HepG2 (cell line): ENCODE measurements around the gene CBX2. TPM values are rescaled to one million over a fixed set of nuclear protein-coding genes. Genes with fewer than 3 reads are reported as not detected.

Source experiments
- ARNTL ChIP-seq: sonication (generic); formaldehyde crosslinking; IDR thresholded peaks from 2 replicates; pipeline ENCODE4 v1.4.0; 2020; ENCODE audit warnings: mild to moderate bottlenecking, missing genetic modification reagents
- CBX1 ChIP-seq: IDR thresholded peaks from one replicate; pipeline ENCODE4 v1.6.1; 2016; ENCODE audit warnings: antibody characterized with exemption, low read depth
- FOXK2 ChIP-seq: fragments of 450-650 bp; IDR thresholded peaks from 2 replicates; pipeline ENCODE4 v1.6.1; 2016
- KMT2A ChIP-seq: sonication (generic); formaldehyde crosslinking; IDR thresholded peaks from 2 replicates; pipeline ENCODE4 v1.4.0; 2020; ENCODE audit warnings: missing genetic modification reagents
- LCORL ChIP-seq, 2 experiments: fragments of 450-650 bp in 1 of 2; sonication (generic) in 1 of 2; formaldehyde crosslinking in 1 of 2; IDR thresholded peaks; 2 replicates each; pipeline versions ENCODE4 v1.5.0 to v1.6.1; 2017 to 2020; ENCODE audit warnings: antibody characterized with exemption in 1 of 2, missing genetic modification reagents in 1 of 2
- MIER3 ChIP-seq: IDR thresholded peaks from 2 replicates; pipeline ENCODE4 v1.6.1; 2016; ENCODE audit warnings: missing compliant biosample characterization, borderline replicate concordance
- NR2F1 ChIP-seq, 2 experiments: fragments of 450-650 bp in 1 of 2; formaldehyde crosslinking in 1 of 2; IDR thresholded peaks; 2 replicates each; pipeline versions ENCODE4 v1.5.0 to v1.6.1; 2016 to 2020; ENCODE audit warnings: mild to moderate bottlenecking in 1 of 2, missing compliant biosample characterization in 1 of 2, missing genetic modification reagents in 1 of 2, moderate library complexity in 1 of 2
- PHF8 ChIP-seq: sonication (generic); formaldehyde crosslinking; IDR thresholded peaks from 2 replicates; pipeline ENCODE4 v1.5.0; 2020; ENCODE audit warnings: missing genetic modification reagents
- POLR2AphosphoS5 ChIP-seq: IDR thresholded peaks from 2 replicates; pipeline ENCODE4 v1.6.1; 2012; ENCODE audit warnings: low read depth, low read length
- RARA ChIP-seq: IDR thresholded peaks from 2 replicates; pipeline ENCODE4 v1.6.1; 2016; ENCODE audit warnings: missing genetic modification reagents, missing compliant biosample characterization
- RFX5 ChIP-seq: IDR thresholded peaks from 2 replicates; pipeline ENCODE4 v1.6.1; 2011; ENCODE audit warnings: low read depth, low read length, improper control_type of control experiment
- THYN1 ChIP-seq: sonication (generic); formaldehyde crosslinking; IDR thresholded peaks from 2 replicates; pipeline ENCODE4 v1.8.1; 2023; ENCODE audit warnings: low read depth, mild to moderate bottlenecking, moderate library complexity, missing genetic modification reagents, borderline replicate concordance
- ZIK1 ChIP-seq: sonication (generic); formaldehyde crosslinking; IDR thresholded peaks from 2 replicates; pipeline ENCODE4 v1.5.0; 2020; ENCODE audit warnings: mild to moderate bottlenecking, low read depth, missing genetic modification reagents, borderline replicate concordance
- ZMAT3 ChIP-seq: sonication (generic); formaldehyde crosslinking; conservative IDR thresholded peaks from 2 replicates; pipeline ENCODE4 v1.7.0; 2021; ENCODE audit warnings: missing genetic modification reagents
- ZMYM2 ChIP-seq: sonication (generic); formaldehyde crosslinking; IDR thresholded peaks from 2 replicates; pipeline ENCODE4 v1.8.0; 2022; ENCODE audit warnings: mild to moderate bottlenecking, missing genetic modification reagents
- ZNF552 ChIP-seq: sonication (generic); formaldehyde crosslinking; IDR thresholded peaks from 2 replicates; pipeline ENCODE4 v1.9.0; 2022; ENCODE audit warnings: missing genetic modification reagents, mild to moderate bottlenecking, borderline replicate concordance
- polyA plus RNA-seq, 8 experiments: library from polyadenylated mRNA; depleted of rRNA in 3 of 8; stranded (reverse) in 7 of 8; unstranded in 1 of 8; fragments of >200 nt; fragmentation: Illumina TruSeq in 4 of 8; extraction: Trizol in 4 of 8; gene quantifications; 2 replicates each; pipeline versions ENCODE4 v1.2.1 to v1.2.3, GENCODE V29; 2011 to 2016; ENCODE audit warnings: low read depth in 4 of 8, missing spikeins in 1 of 8, mixed read lengths in 1 of 8; ENCODE audit not compliant: insufficient read depth in 1 of 8
- total RNA-seq, 5 experiments: library from RNA; depleted of rRNA; stranded (reverse); fragments of >200 nt; fragmentation: Illumina TruSeq; extraction: Trizol; gene quantifications; 2 replicates each; pipeline ENCODE4 v1.2.3, GENCODE V29; 2016; ENCODE audit warnings: low read depth in 1 of 5
- TF ChIP-seq, protein P1 (sequence below): sonication (generic); formaldehyde crosslinking; IDR thresholded peaks from 2 replicates; pipeline ENCODE4 v1.5.0; 2020; ENCODE audit warnings: mild to moderate bottlenecking, missing genetic modification reagents, borderline replicate concordance
- TF ChIP-seq, protein P2 (sequence below): sonication (generic); formaldehyde crosslinking; IDR thresholded peaks from 2 replicates; pipeline ENCODE4 v1.8.1; 2023; ENCODE audit warnings: mild to moderate bottlenecking, missing genetic modification reagents, borderline replicate concordance
- TF ChIP-seq, protein P3 (sequence below): sonication (generic); formaldehyde crosslinking; IDR thresholded peaks from 2 replicates; pipeline ENCODE4 v1.4.0; 2020; ENCODE audit warnings: missing genetic modification reagents
- TF ChIP-seq, protein P4 (sequence below): IDR thresholded peaks from 2 replicates; pipeline ENCODE4 v1.6.1; 2016; ENCODE audit warnings: missing compliant biosample characterization, missing genetic modification reagents, borderline replicate concordance
- TF ChIP-seq, protein P5 (sequence below): sonication (generic); formaldehyde crosslinking; IDR thresholded peaks from 2 replicates; pipeline ENCODE4 v1.9.0; 2022; ENCODE audit warnings: missing genetic modification reagents, mild to moderate bottlenecking, borderline replicate concordance

The CBX2 gene
- total and polyA plus RNA-seq, 2 of the 13 experiments (the other 11 are each of a cell fraction or from before 2014, with no cell fraction given): 14.5 to 31.1 TPM

DNA sequence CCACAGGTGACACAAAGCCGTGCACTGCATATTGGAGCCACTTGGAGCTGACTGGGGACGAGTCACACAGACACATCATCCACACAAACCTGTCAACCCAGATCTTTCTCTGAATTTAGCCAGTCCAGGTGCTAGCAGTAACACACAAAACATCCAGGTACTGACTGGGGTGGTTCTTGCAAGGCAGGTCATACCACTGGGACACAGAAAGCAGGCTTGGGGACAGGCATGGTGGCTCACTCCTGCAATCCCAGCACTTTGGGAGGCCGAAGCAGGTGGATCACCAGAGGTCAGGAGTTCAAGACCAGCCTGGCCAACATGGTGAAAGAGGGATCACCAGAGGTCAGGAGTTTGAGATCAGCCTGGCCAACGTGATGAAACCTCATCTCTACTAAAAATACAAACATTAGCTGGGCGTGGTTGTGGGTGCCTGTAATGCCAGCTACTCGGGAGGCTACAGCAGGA lies 32.3 kb upstream of the CBX2 start (continued):
- TF ChIP-seq, protein P1, sequence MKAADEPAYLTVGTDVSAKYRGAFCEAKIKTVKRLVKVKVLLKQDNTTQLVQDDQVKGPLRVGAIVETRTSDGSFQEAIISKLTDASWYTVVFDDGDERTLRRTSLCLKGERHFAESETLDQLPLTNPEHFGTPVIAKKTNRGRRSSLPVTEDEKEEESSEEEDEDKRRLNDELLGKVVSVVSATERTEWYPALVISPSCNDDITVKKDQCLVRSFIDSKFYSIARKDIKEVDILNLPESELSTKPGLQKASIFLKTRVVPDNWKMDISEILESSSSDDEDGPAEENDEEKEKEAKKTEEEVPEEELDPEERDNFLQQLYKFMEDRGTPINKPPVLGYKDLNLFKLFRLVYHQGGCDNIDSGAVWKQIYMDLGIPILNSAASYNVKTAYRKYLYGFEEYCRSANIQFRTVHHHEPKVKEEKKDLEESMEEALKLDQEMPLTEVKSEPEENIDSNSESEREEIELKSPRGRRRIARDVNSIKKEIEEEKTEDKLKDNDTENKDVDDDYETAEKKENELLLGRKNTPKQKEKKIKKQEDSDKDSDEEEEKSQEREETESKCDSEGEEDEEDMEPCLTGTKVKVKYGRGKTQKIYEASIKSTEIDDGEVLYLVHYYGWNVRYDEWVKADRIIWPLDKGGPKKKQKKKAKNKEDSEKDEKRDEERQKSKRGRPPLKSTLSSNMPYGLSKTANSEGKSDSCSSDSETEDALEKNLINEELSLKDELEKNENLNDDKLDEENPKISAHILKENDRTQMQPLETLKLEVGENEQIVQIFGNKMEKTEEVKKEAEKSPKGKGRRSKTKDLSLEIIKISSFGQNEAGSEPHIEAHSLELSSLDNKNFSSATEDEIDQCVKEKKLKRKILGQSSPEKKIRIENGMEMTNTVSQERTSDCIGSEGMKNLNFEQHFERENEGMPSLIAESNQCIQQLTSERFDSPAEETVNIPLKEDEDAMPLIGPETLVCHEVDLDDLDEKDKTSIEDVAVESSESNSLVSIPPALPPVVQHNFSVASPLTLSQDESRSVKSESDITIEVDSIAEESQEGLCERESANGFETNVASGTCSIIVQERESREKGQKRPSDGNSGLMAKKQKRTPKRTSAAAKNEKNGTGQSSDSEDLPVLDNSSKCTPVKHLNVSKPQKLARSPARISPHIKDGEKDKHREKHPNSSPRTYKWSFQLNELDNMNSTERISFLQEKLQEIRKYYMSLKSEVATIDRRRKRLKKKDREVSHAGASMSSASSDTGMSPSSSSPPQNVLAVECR: peak; percentile 31; the same call in 1 of the 2 replicates
- TF ChIP-seq CBX1 (peak; percentile 17), KMT2A (CRISPR knock-in tag) (no peak; the same call in 1 of the 2 replicates), ZMYM2 (CRISPR knock-in tag) (peak; percentile 68), THYN1 (CRISPR knock-in tag) (no peak), ZNF552 (CRISPR knock-in tag) (no peak), POLR2AphosphoS5 (no peak), RFX5 (no peak), FOXK2 (no peak), MIER3 (CRISPR knock-in tag) (no peak), ARNTL (CRISPR knock-in tag) (peak; percentile 9; the same call in 1 of the 2 replicates), ZMAT3 (CRISPR knock-in tag) (0 out of 2 replicates have a peak, but pooled peaks have one; percentile 17), NR2F1 (CRISPR knock-in tag; IDR thresholded peaks at IDR 0.05) (peak; percentile 21 to 24; a peak in 1 of 4 replicates), PHF8 (0 out of 2 replicates have a peak, but pooled peaks have one; percentile 19), LCORL (IDR thresholded peaks at IDR 0.05) (no peak), LCORL (CRISPR knock-in tag; IDR thresholded peaks at IDR 0.05) (peak; percentile 38; the same call in 1 of the 2 replicates), ZIK1 (CRISPR knock-in tag) (0 out of 2 replicates have a peak, but pooled peaks have one; percentile 37), RARA (CRISPR knock-in tag) (peak; percentile 69)
- TF ChIP-seq, protein P2, sequence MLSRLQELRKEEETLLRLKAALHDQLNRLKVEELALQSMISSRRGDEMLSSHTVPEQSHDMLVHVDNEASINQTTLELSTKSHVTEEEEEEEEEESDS (CRISPR knock-in tag): no peak
- TF ChIP-seq, protein P3, sequence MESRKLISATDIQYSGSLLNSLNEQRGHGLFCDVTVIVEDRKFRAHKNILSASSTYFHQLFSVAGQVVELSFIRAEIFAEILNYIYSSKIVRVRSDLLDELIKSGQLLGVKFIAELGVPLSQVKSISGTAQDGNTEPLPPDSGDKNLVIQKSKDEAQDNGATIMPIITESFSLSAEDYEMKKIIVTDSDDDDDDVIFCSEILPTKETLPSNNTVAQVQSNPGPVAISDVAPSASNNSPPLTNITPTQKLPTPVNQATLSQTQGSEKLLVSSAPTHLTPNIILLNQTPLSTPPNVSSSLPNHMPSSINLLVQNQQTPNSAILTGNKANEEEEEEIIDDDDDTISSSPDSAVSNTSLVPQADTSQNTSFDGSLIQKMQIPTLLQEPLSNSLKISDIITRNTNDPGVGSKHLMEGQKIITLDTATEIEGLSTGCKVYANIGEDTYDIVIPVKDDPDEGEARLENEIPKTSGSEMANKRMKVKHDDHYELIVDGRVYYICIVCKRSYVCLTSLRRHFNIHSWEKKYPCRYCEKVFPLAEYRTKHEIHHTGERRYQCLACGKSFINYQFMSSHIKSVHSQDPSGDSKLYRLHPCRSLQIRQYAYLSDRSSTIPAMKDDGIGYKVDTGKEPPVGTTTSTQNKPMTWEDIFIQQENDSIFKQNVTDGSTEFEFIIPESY: 0 out of 2 replicates have a peak, but pooled peaks have one; percentile 18
- TF ChIP-seq, protein P4, sequence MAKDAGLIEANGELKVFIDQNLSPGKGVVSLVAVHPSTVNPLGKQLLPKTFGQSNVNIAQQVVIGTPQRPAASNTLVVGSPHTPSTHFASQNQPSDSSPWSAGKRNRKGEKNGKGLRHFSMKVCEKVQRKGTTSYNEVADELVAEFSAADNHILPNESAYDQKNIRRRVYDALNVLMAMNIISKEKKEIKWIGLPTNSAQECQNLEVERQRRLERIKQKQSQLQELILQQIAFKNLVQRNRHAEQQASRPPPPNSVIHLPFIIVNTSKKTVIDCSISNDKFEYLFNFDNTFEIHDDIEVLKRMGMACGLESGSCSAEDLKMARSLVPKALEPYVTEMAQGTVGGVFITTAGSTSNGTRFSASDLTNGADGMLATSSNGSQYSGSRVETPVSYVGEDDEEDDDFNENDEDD (CRISPR knock-in tag): 0 out of 2 replicates have a peak, but pooled peaks have one; percentile 3
- TF ChIP-seq, protein P5, sequence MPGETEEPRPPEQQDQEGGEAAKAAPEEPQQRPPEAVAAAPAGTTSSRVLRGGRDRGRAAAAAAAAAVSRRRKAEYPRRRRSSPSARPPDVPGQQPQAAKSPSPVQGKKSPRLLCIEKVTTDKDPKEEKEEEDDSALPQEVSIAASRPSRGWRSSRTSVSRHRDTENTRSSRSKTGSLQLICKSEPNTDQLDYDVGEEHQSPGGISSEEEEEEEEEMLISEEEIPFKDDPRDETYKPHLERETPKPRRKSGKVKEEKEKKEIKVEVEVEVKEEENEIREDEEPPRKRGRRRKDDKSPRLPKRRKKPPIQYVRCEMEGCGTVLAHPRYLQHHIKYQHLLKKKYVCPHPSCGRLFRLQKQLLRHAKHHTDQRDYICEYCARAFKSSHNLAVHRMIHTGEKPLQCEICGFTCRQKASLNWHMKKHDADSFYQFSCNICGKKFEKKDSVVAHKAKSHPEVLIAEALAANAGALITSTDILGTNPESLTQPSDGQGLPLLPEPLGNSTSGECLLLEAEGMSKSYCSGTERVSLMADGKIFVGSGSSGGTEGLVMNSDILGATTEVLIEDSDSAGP (CRISPR knock-in tag): 0 out of 2 replicates have a peak, but pooled peaks have one; percentile 17
